HTR-8/SVneo (cell line): ENCODE results near the gene TMEM35B.
"Not testable (repeated sequence)": the region's sequence is repeated elsewhere in the genome, so short reads cannot be mapped to it uniquely, and the experiment has no call there.

Source experiments
- DNase-seq: peaks from one replicate; pipeline ENCODE4 v3.0.0; 2011; ENCODE audit warnings: low spot score, mixed read lengths; ENCODE audit not compliant: insufficient read length
- FAIRE-seq: peaks from 2 replicates; lab custom pipeline; 2011; peaks lifted over from hg19 to GRCh38; lab: Jason Lieb, UNC

TMEM35B gene

GRCh38 chr1:34984793-34985608, at the start of gene TMEM35B:
TSS of gene TMEM35B (minus strand) at chr1:34985347. CDS start at chr1:34985305, 42 bp downstream.
- DNase-seq (peak; percentile 66), FAIRE-seq (no peak)

DNA sequence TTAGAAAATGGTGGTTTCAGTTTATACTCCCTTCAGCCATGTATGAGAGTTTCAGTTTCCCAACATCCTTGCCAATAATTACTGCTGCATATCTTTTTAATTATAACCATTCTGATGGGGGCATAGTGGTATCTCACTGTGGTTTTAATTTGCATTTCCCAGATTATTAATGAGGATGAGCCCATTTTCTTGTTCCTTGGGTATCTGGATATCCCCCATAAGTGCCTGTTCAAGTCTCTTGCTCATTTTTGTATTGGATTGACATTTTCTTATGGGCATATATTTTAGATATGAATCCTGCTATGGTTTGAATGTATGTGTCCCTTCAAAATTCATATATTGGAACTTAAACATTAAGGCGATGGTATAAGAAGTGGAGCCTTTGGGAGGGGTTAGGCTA, 48.2 kb upstream of the TMEM35B start:
- no peak for FAIRE-seq
- DNase-seq: no peak

DNA sequence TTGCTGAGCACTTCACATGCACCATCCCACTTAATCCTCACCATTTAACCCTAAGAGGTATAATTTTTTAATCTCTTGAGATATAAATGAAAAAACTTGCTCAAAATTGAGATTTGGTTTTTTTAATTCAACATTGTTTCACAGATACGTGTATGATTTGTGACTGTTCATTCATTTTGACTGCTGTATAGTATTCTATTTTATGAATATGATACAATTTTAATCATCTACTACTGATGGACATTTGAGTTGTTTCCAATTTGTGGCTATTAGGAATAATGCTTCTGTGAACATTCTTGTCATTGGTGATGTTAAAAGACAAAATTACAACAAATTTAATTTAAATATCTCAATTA, 47.2 kb upstream of the TMEM35B start:
- DNase-seq (no peak), FAIRE-seq (no peak)

DNA sequence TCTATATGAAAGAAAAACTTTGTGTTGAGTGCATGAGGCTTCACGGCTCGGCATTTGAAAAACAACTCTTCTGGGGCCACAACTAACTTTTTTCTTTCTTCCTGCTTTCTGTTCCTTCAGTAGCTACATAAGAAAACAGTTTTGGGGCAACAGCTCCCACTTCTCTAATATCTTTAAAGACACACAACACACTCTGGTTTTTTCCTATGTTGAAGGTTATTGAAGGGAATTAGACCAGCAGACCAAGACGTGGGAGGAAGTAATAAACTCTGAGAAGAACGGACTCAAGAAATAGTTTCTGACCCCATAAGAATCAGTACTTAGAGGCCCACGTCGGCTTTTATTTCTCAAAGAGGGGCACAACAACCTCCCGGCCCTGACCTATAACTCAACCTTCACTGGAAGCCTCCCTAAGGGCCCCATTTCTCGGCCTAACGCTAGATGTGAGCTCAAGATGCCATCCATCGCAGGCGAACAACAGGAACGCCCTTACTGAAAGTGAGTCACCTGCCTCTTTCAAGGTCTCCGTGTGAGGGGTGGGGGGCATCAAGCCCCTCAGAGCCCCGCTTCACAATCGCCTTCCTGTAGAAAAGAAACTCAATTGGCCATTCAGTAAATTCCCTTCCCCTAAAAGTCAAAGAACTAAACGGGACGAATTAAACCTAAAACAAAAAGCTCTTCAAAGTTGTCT, 45.8 kb upstream of the TMEM35B start:
- no peak for FAIRE-seq
- no peak for DNase-seq

GRCh38 chr1:35030338-35030737, 45.2 kb upstream of the TMEM35B start:
- no peak for DNase-seq
- no peak for FAIRE-seq

- no peak for FAIRE-seq
- DNase-seq: no peak
Observed at GRCh38 chr1:35029761-35030160, 44.6 kb upstream of the TMEM35B start.

DNA sequence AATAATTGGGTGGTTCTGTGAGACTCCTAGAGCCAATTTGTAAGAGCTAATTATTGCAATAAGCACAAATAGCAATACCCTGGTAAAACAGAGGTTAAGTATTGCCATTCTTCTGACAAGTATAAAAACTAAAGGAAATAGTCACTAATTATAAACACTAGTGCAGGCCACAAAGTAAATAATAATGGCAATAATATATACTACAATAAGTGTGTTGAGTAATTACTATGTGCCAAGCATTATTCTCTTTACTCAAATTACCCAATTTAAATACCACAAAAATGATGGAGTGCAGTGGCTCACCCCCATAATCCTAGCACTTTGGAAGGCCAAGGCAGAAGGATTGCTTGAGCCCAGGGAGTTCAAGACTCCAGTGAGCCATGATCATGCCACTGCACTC, 31.3 kb upstream of the TMEM35B start:
- FAIRE-seq (no peak), DNase-seq (no peak)

DNA sequence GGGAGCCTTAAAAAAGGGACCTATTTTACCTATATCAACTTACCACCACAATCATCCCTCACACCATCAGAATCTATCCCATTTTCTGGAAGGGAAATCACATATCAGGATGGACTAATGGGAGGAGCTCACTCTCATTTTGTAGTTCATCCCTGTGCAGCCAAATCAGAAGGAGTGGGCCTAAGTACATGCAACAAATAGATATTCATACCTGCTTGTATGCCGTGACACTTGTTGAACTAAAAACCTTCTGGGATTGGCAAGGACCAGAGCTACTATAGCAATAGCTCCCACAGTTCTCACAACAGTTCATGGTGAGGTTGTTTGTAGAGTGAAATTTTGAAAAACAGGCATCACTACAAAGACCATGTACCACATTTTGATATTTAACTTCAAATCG, 29.3 kb upstream of the TMEM35B start:
- DNase-seq: no peak
- no peak for FAIRE-seq

DNA sequence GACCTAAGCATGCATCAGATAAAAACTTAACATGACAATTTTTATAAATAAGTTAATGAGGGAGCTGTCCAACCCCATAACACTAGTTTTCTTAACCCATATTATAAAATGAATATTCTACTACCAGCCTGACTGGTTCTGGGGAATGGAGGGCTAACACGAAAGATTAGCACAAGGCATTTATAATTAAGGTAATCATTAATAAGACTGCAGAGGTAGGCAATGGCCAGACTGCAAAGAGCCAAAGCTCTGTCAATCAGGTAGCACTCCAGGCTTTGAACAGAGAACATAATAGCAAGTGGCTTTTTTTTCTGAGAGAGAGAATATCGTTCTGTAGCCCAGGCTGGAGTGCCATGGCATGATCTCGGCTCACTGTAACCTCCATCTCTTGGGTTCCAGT, 20.6 kb upstream of the TMEM35B start:
- FAIRE-seq (no peak), DNase-seq (no peak)

DNA sequence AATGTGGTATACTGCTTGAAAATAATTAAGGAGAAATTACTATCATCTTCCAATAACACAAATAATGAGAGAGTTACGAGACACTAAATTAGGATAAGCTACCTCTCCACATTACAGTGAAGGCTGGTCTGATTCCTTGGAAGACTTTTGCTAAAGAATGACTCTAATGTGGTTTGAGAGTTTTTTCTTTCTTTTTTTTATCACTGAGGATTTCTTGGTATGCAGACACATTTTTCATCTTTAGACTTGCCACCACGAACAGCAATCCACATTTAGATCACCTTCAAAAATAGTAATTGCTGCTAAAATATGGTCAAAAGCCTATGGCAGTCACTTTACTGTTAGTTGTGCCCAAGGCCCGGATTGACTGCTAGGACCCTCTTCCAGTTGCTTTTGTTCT, 16.6 kb upstream of the TMEM35B start:
- FAIRE-seq: no peak
- DNase-seq: no peak

GRCh38 chr1:34994878-34995277, 9.7 kb upstream of the TMEM35B start:
- FAIRE-seq: no peak
- no peak for DNase-seq

DNA sequence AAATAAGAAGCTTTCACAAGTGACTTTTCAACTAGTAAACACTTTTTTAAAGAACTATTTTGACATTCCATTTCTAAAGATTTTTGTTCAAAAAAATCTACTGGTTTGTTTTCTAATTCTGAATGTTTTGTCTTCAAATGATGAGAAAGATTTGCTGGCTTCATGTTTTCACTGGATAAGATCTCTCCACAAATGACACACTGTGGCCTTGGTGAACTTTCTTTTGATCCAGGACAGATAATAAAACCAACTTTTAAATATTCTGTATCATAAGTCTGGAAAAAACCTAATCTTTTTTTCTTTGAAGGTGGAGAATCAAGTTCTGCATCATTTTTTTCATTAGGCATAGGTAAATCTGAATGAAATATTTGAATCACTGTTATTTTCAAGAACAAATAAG, 3.4 kb upstream of the TMEM35B start:
- DNase-seq (no peak), FAIRE-seq (no peak)

DNA sequence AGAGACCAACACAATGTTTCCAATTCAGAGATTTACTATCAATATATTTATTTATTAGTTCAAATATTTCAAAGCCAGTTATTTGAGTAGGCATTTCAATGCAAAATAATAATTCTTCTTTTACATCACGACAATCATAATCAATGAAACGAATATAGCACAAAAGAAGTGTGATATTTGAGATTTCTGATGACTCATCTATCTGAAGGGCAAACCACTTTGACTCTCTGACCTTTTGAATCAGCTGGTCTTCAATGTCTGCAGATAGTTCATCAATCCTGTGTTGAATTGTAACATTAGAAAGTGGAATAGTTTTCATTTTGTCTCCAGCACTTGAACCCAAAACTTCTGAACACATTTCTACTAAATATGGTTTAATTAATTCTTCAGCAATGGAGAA, 3.0 kb upstream of the TMEM35B start:
- DNase-seq: no peak
- FAIRE-seq: no peak

DNA sequence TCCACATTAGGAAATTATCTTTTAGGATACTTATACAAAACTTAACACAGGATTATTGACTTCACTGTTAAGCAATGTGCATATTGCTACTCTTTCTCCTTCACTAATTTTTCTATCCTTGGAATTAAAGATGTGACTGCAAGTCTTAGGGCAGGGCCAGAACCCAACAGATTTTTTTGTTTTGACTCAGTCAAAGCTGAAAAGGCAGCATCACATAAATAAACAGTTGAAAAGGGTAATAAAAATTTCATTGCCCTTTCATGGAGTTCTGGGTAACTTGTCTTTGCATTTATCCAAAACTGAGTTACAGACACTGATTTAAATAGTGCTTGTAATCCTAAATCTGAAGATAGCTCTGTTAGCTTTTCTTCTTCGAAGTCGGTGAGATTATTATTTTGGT, 1.9 kb upstream of the TMEM35B start:
- FAIRE-seq (no peak), DNase-seq (no peak)

GRCh38 chr1:34985609-34985904, 410 bp upstream of the TMEM35B start:
- not testable (repeated sequence) for FAIRE-seq, DNase-seq

DNA sequence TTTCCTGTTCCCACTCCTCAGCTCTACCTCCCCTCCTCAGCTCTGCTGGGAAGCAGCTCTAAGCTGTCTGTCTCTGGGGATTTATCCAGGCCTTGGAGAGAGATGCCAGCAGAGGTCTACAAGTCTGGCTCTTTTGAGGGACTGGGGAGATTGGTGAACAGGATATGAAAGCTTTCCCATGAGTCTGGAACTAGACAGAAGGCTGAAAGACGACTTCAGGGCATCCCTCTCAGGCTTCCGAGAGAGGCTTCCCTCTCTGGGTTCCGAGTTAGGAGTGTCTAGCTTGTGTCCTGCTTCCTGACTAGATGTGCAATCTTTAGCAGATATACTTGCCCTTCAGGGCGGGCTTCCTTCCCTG, 733 bp downstream of the TMEM35B start:
- FAIRE-seq: no peak
- peak; percentile 27 for DNase-seq

DNA sequence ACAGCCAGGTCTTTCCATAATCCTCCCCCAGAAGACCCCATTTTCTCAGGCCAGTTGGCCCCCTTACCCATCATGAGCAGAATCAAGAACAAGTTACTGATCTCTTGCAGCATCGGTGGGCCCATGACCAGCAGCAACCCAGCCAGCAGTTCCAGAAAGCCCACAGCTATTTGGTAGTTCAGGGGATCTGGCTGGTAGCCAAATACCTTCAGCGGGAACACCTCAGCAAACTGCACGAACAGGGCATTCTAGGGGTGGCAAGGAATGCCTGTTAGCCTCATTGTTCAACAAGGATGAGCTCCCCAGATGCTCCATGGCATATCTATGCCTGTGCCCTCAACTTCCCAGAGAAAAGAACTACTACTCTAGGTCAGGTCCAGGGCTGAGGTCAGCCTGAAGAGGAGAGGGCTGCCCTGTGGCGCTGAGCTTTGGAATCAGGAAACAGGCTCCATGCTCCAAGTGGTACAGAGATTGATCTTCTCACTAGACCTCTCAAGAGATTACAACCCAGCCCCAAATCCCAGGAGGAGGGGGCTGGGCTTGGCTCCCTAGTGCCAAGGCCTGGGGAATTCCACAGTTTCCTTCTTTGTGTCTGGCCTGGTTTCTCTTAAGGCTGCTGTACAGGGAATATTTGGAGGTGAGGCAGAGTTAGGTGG, 1.3 kb downstream of the TMEM35B start:
- no peak for DNase-seq
- no peak for FAIRE-seq

- no peak for FAIRE-seq
- DNase-seq: no peak
Observed at GRCh38 chr1:34982820-34983376, 2.2 kb downstream of the TMEM35B start.

GRCh38 chr1:34980715-34981114, 4.4 kb downstream of the TMEM35B start:
- DNase-seq: no peak
- FAIRE-seq: no peak

GRCh38 chr1:34978921-34979320, 6.2 kb downstream of the TMEM35B start:
- no peak for FAIRE-seq
- DNase-seq: no peak

GRCh38 chr1:34977858-34978257, 7.3 kb downstream of the TMEM35B start:
- FAIRE-seq (no peak), DNase-seq (no peak)

DNA sequence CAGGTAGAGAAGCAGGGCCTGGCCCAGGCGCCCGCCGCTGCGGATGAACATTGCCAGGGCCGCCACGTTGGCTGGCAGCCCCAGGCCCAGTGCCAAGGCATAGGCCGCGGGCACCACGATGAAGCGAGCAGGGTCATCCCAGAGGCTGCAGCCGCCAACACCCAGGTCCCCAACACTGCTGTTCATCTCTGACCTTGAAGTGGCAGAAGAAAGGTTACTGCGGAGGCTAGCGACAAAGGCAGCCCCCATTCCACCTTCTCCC, 8.0 kb downstream of the TMEM35B start:
- no peak for FAIRE-seq
- no peak for DNase-seq
